A549 (cell line): ENCODE measurements around the gene B3GAT1. TPM values are rescaled to one million over a fixed set of nuclear protein-coding genes. Genes with fewer than 3 reads are reported as not detected.

ENCODE experiments used
- ATAC-seq, 2 experiments: fragments of 200-7000 bp in 1 of 2; fragments of >200 bp in 1 of 2; cut with Nextera tagmentation in 1 of 2; cut with Tn5 transposase in 1 of 2; 3 replicates each; pipeline versions ENCODE4 v1.8.0 to v1.9.1; 2018 to 2020; ENCODE audit warnings: mild to moderate bottlenecking in 1 of 2, moderate library complexity in 1 of 2
- CTCF ChIA-PET: fragments of 300-600 bp; sonication (Branson Sonifier 250); formaldehyde crosslinking; extraction: SDS; loops from one replicate; lab custom pipeline; 2021; ENCODE audit warnings: antibody characterized with exemption, inconsistent platforms; lab: Yijun Ruan, JAX
- POLR2A ChIA-PET: fragments of 350-600 bp; formaldehyde crosslinking; extraction: SDS; loops from one replicate; lab custom pipeline; 2021; ENCODE audit warnings: antibody characterized with exemption, inconsistent platforms; lab: Yijun Ruan, JAX
- DNase-seq, 2 experiments: peaks; one replicate each; pipeline versions ENCODE4 v3.0.0 to v3.0.0-alpha.2; 2011 to 2016; ENCODE audit warnings: low read depth in 1 of 2, low spot score in 1 of 2
- FAIRE-seq: peaks from 2 replicates; lab custom pipeline; 2011; peaks lifted over from hg19 to GRCh38; lab: Jason Lieb, UNC
- H3K27ac ChIP-seq, 2 experiments: fragments of >200 bp; sonication (Bioruptor Twin); formaldehyde crosslinking; 3 replicates each; pipeline ENCODE4 v1.5.1; 2016 to 2017
- H3K4me1 ChIP-seq: fragments of >200 bp; sonication (Bioruptor Twin); formaldehyde crosslinking; 3 replicates; pipeline ENCODE4 v1.6.1; 2016
- H3K4me2 ChIP-seq: fragments of >200 bp; sonication (Bioruptor Twin); formaldehyde crosslinking; 3 replicates; pipeline ENCODE4 v1.6.1; 2016
- H3K4me3 ChIP-seq: fragments of >200 bp; sonication (Bioruptor Twin); formaldehyde crosslinking; 3 replicates; pipeline ENCODE4 v1.5.1; 2016
- H3K9me3 ChIP-seq: fragments of >200 bp; sonication (Bioruptor Twin); formaldehyde crosslinking; 3 replicates; pipeline ENCODE4 v1.6.1; 2016
- ATOH8 ChIP-seq: fragments of 250-450 bp; sonication (Bioruptor Pico); IDR thresholded peaks from 2 replicates; pipeline ENCODE4 v1.5.0; 2020; ENCODE audit warnings: low read depth, mild to moderate bottlenecking, moderate library complexity
- CHD2 ChIP-seq: fragments of 150-350 bp; IDR thresholded peaks from 2 replicates; pipeline ENCODE4 v1.6.1; 2014; ENCODE audit warnings: low read length; ENCODE audit not compliant: partially characterized antibody
- EHF ChIP-seq: fragments of 250-450 bp; sonication (Bioruptor Pico); IDR thresholded peaks from 2 replicates; pipeline ENCODE4 v1.5.0; 2020; ENCODE audit warnings: mild to moderate bottlenecking
- HDAC2 ChIP-seq: fragments of 200-600 bp; sonication (generic); IDR thresholded peaks from 2 replicates; pipeline ENCODE4 v1.6.1; 2016
- HES2 ChIP-seq: fragments of >200 bp; sonication (Bioruptor Twin); formaldehyde crosslinking; IDR thresholded peaks from 2 replicates; pipeline ENCODE4 v1.6.1; 2016
- HMGXB4 ChIP-seq: fragments of 250-450 bp; sonication (Bioruptor Pico); IDR thresholded peaks from 2 replicates; pipeline ENCODE4 v1.5.0; 2021; ENCODE audit warnings: mild to moderate bottlenecking, moderate library complexity, borderline replicate concordance
- HOXB13 ChIP-seq: fragments of 250-450 bp; sonication (Bioruptor Pico); IDR thresholded peaks from 2 replicates; pipeline ENCODE4 v1.5.0; 2020; ENCODE audit warnings: low read depth, mild to moderate bottlenecking, moderate library complexity
- JUN ChIP-seq, 2 experiments: fragments of >200 bp; sonication (Bioruptor Twin); formaldehyde crosslinking; IDR thresholded peaks; 2 replicates in 1 of 2; 3 replicates in 1 of 2; pipeline ENCODE4 v1.6.1; 2016 to 2017
- MAX ChIP-seq: IDR thresholded peaks from 2 replicates; pipeline ENCODE4 v1.6.1; 2012
- MAZ ChIP-seq: fragments of 150-350 bp; IDR thresholded peaks from 2 replicates; pipeline ENCODE4 v1.6.1; 2014; ENCODE audit warnings: antibody characterized with exemption, low read depth, low read length, borderline replicate concordance
- NR3C1 ChIP-seq: fragments of >200 bp; sonication (Bioruptor Twin); formaldehyde crosslinking; IDR thresholded peaks from 3 replicates; pipeline ENCODE4 v1.6.1; 2017
- PBX3 ChIP-seq: IDR thresholded peaks from 2 replicates; pipeline ENCODE4 v1.6.1; 2012
- RARB ChIP-seq: fragments of 250-450 bp; sonication (Bioruptor Pico); IDR thresholded peaks from 2 replicates; pipeline ENCODE4 v1.8.0; 2021; ENCODE audit warnings: mild to moderate bottlenecking, moderate library complexity
- RNF2 ChIP-seq: fragments of 200-600 bp; sonication (generic); IDR thresholded peaks from 2 replicates; pipeline ENCODE4 v1.6.1; 2016; ENCODE audit warnings: low read depth, mild to moderate bottlenecking, antibody characterized with exemption, moderate library complexity, borderline replicate concordance
- SREBF2 ChIP-seq: fragments of 450-650 bp; IDR thresholded peaks from 2 replicates; pipeline ENCODE4 v1.6.1; 2014; ENCODE audit warnings: mild to moderate bottlenecking, moderate library complexity
- TP53 ChIP-seq: fragments of 250-450 bp; sonication (Bioruptor Pico); IDR thresholded peaks from 2 replicates; pipeline ENCODE4 v1.5.0; 2021; ENCODE audit warnings: mild to moderate bottlenecking, moderate library complexity
- ZC3H11A ChIP-seq: fragments of 450-650 bp; IDR thresholded peaks from 2 replicates; pipeline ENCODE4 v1.6.1; 2014; ENCODE audit warnings: antibody characterized with exemption, mild to moderate bottlenecking
- ZFP36 ChIP-seq: fragments of 450-650 bp; IDR thresholded peaks from 2 replicates; pipeline ENCODE4 v1.6.1; 2014; ENCODE audit warnings: borderline replicate concordance; ENCODE audit not compliant: partially characterized antibody
- ZSCAN20 ChIP-seq: fragments of 250-450 bp; sonication (Bioruptor Pico); IDR thresholded peaks from 2 replicates; pipeline ENCODE4 v1.8.0; 2022; ENCODE audit warnings: mild to moderate bottlenecking, moderate library complexity
- WGBS: methylation state at CpG from one replicate; pipeline ENCODE4 v1.1.6; 2017; ENCODE audit errors: missing lambda C conversion rate; 5-methylcytosine and 5-hydroxymethylcytosine counted together
- polyA plus RNA-seq, 4 experiments: library from polyadenylated mRNA; depleted of rRNA in 3 of 4; stranded (reverse); fragments of >200 nt; fragmentation: RNase III in 1 of 4; extraction: RNeasy Plus Mini Kit Qiagen cat#74134 plus additional on column Dnase treatment in 1 of 4; gene quantifications; 2 replicates in 3 of 4; 3 replicates in 1 of 4; pipeline ENCODE4 v1.2.3, GENCODE V29; 2011 to 2017

The B3GAT1 gene
- polyA plus RNA-seq, 2 of the 4 experiments (the other 2 are of a cell fraction) = not detected

- TF ChIP-seq HES2 (no peak), EHF (CRISPR knock-in tag) (no peak), HMGXB4 (CRISPR knock-in tag) (no peak)
These were observed 51.8 kb downstream of the B3GAT1 start (continued) for GRCh38 chr11:134360050-134360835.

GRCh38 chr11:134359646-134360045, 52.4 kb downstream of the B3GAT1 start:
- no peak overlapping the region for H3K27ac ChIP-seq
- H3K9me3 ChIP-seq = no peaks in the 10 kb centered on the region
- POLR2A ChIA-PET = no interaction called here
- DNase-seq (no peak), FAIRE-seq (no peak), ATAC-seq (no peak)
- CTCF ChIA-PET = no interaction called here
- H3K4me1 ChIP-seq = no peaks in the 10 kb centered on the region
- no peak for TF ChIP-seq JUN (IDR thresholded peaks at IDR 0.05)
- no peak for TF ChIP-seq PBX3
- TF ChIP-seq ATOH8 (CRISPR knock-in tag) = no peak
- TF ChIP-seq ZC3H11A = no peak
- TF ChIP-seq MAX = no peak
- no peak for TF ChIP-seq HMGXB4 (CRISPR knock-in tag)
- no peak for TF ChIP-seq NR3C1
- TF ChIP-seq HOXB13 (CRISPR knock-in tag) = no peak
- TF ChIP-seq SREBF2 = no peak
- TF ChIP-seq ZSCAN20 (CRISPR knock-in tag) = no peak
- no peak for TF ChIP-seq CHD2
- TF ChIP-seq RNF2 = no peak
- TF ChIP-seq ZFP36 = no peak
- no peak for TF ChIP-seq TP53 (CRISPR knock-in tag)
- TF ChIP-seq MAZ = no peak
- no peak for TF ChIP-seq RARB (CRISPR knock-in tag)
- no peak for TF ChIP-seq HDAC2
- no peak overlapping the region for H3K4me3 ChIP-seq
- 65% methylated on average over 8 of the region's 10 CpGs for WGBS
- no peak overlapping the region for H3K4me2 ChIP-seq
